ENCODE data around the gene GUCY2F. TPM values are rescaled to one million over a fixed set of nuclear protein-coding genes. Genes with fewer than 3 reads are reported as not detected.

Gene GUCY2F
- total RNA-seq, 1 donor from 2014 or later, result 0.07 TPM

DNA sequence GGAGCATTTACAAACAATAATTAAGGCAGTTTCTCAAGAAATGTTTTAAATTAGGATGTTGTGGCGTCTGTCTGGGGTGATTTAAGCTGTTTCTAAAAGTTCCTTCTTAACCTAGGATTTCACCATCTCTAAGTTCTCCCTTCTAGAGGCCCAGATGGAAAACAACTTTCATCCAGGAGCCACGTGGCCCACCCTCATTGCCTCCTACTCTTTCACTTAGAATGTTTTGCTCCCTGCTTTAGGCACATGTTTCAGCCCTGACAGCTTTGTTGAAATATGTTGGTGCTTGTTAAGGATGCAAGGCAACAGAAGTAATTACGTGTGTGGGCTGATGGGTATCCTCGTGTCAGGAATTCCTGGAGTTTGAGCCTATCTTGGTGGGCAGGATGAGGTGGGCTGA, 131.3 kb downstream of the GUCY2F start:
- no peaks in the 10 kb centered on the region for H3K9me3 Mint-ChIP-seq
- H3K4me1 Mint-ChIP-seq, result peaks cover 5% of the 10 kb centered on the region
- H3K4me3 Mint-ChIP-seq, result no peak overlapping the region
- H3K27ac Mint-ChIP-seq (ENCODE audit: unreplicated experiment), result no peak overlapping the region
- H3K36me3 Mint-ChIP-seq (ENCODE audit: low read depth), result no peaks in the 10 kb centered on the region
- no peak for DNase-seq (ENCODE audit: low read depth, low spot score)
- no peaks in the 10 kb centered on the region for H3K27me3 Mint-ChIP-seq (ENCODE audit: low read depth)
- TF ChIP-seq, protein P1, sequence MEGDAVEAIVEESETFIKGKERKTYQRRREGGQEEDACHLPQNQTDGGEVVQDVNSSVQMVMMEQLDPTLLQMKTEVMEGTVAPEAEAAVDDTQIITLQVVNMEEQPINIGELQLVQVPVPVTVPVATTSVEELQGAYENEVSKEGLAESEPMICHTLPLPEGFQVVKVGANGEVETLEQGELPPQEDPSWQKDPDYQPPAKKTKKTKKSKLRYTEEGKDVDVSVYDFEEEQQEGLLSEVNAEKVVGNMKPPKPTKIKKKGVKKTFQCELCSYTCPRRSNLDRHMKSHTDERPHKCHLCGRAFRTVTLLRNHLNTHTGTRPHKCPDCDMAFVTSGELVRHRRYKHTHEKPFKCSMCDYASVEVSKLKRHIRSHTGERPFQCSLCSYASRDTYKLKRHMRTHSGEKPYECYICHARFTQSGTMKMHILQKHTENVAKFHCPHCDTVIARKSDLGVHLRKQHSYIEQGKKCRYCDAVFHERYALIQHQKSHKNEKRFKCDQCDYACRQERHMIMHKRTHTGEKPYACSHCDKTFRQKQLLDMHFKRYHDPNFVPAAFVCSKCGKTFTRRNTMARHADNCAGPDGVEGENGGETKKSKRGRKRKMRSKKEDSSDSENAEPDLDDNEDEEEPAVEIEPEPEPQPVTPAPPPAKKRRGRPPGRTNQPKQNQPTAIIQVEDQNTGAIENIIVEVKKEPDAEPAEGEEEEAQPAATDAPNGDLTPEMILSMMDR (conservative IDR thresholded peaks at IDR 0.05), result no peak

- Mint-ChIP-seq H3K4me1 (peaks cover 5% of the 10 kb centered on the region), H3K4me3 (no peak overlapping the region), H3K27me3 (ENCODE audit: low read depth) (no peaks in the 10 kb centered on the region), H3K27ac (ENCODE audit: unreplicated experiment) (no peak overlapping the region), H3K9me3 (no peaks in the 10 kb centered on the region), H3K36me3 (ENCODE audit: low read depth) (no peaks in the 10 kb centered on the region)
- TF ChIP-seq, protein P1 (conservative IDR thresholded peaks at IDR 0.05), result no peak
- DNase-seq (ENCODE audit: low read depth, low spot score), result no peak
Observed at GRCh38 chrX:109350051-109350450, 131.8 kb downstream of the GUCY2F start.

- H3K36me3 Mint-ChIP-seq (ENCODE audit: low read depth), result no peaks in the 10 kb centered on the region
- peaks cover 5% of the 10 kb centered on the region for H3K4me1 Mint-ChIP-seq
- DNase-seq (ENCODE audit: low read depth, low spot score), result no peak
- no peaks in the 10 kb centered on the region for H3K27me3 Mint-ChIP-seq (ENCODE audit: low read depth)
- no peak overlapping the region for H3K4me3 Mint-ChIP-seq
- TF ChIP-seq, protein P1 (conservative IDR thresholded peaks at IDR 0.05), result no peak
- no peak overlapping the region for H3K27ac Mint-ChIP-seq (ENCODE audit: unreplicated experiment)
- H3K9me3 Mint-ChIP-seq, result peaks cover 1% of the 10 kb centered on the region
Observed at GRCh38 chrX:109347632-109348031, 134.3 kb downstream of the GUCY2F start.

DNA sequence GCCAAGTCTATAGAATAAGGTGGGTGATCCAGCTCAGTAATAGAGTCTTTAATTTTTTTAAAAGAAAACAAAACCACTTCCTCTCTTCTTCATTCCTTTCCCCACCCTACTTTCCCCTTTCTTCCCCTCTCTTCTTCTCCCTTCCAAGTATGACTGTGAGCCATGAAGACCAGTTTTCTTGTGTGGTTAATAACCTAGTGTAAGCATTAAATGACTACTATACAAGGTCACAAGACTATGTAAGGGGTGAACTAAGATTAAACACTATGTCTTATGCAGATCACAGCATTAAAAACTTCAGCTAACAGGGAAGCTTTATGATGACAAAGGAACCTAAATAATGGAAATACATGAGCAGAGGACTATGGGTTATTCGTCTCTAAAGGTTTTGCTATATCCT, 135.4 kb downstream of the GUCY2F start:
- H3K9me3 Mint-ChIP-seq, result peaks cover 4% of the 10 kb centered on the region
- H3K27me3 Mint-ChIP-seq (ENCODE audit: low read depth), result no peaks in the 10 kb centered on the region
- peaks cover 5% of the 10 kb centered on the region for H3K4me1 Mint-ChIP-seq
- TF ChIP-seq, protein P1 (conservative IDR thresholded peaks at IDR 0.05), result no peak
- no peak for DNase-seq (ENCODE audit: low read depth, low spot score)
- no peak overlapping the region for H3K4me3 Mint-ChIP-seq
- no peak overlapping the region for H3K27ac Mint-ChIP-seq (ENCODE audit: unreplicated experiment)
- H3K36me3 Mint-ChIP-seq (ENCODE audit: low read depth), result no peaks in the 10 kb centered on the region

- Mint-ChIP-seq H3K36me3 (ENCODE audit: low read depth) (no peaks in the 10 kb centered on the region), H3K27me3 (ENCODE audit: low read depth) (no peaks in the 10 kb centered on the region), H3K9me3 (peaks cover 8% of the 10 kb centered on the region), H3K4me1 (peaks cover 5% of the 10 kb centered on the region), H3K27ac (ENCODE audit: unreplicated experiment) (no peak overlapping the region), H3K4me3 (no peak overlapping the region)
- DNase-seq (ENCODE audit: low read depth, low spot score), result no peak
- TF ChIP-seq, protein P1 (conservative IDR thresholded peaks at IDR 0.05), result no peak
Observed at GRCh38 chrX:109345856-109346255, 136.0 kb downstream of the GUCY2F start.

DNA sequence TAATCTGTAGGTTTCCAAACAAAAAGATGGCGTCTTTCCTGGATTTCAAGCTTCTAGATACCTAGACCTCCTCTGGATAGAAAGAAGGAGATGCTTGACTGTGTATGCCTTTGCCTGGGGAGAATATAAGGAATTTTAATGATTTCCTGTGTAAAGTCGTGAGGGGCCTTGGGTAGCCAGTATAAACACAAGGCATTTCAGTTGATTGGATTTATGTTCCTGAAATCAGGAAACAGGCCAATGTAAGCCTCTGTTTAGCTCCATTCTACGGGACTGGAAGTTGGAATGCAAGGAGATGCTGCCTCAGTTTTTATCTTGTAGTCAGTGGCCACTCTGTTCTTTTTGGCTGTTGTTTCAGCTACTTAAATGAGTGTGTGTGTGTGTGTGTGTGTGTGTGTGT, 137.2 kb downstream of the GUCY2F start:
- TF ChIP-seq, protein P1 (conservative IDR thresholded peaks at IDR 0.05), result no peak
- Mint-ChIP-seq H3K4me1 (peaks cover 5% of the 10 kb centered on the region), H3K4me3 (no peak overlapping the region), H3K9me3 (peaks cover 10% of the 10 kb centered on the region), H3K27me3 (ENCODE audit: low read depth) (no peaks in the 10 kb centered on the region), H3K27ac (ENCODE audit: unreplicated experiment) (no peak overlapping the region), H3K36me3 (ENCODE audit: low read depth) (no peaks in the 10 kb centered on the region)
- DNase-seq (ENCODE audit: low read depth, low spot score), result no peak

Data from neural crest cell (in vitro differentiated cells).